K562 (cell line): Measurements from ENCODE around the gene UBR4. TPM values are rescaled to one million over a fixed set of nuclear protein-coding genes. Genes with fewer than 3 reads are reported as not detected.
A peak's percentile ranks its signal among the peaks of the same experiment; 100 is the strongest.

Experiments
- GABPB2 ChIP-seq: fragments of 250-450 bp; sonication (Bioruptor Pico); conservative IDR thresholded peaks from 2 replicates; pipeline ENCODE4 v1.5.1; 2021; ENCODE audit warnings: mild to moderate bottlenecking
- GATAD2A ChIP-seq: fragments of 450-650 bp; IDR thresholded peaks from 2 replicates; pipeline ENCODE4 v1.6.1; 2017
- HNRNPL ChIP-seq: fragments of 200-400 bp; formaldehyde crosslinking; IDR thresholded peaks from 2 replicates; pipeline ENCODE4 v1.6.1; 2017; ENCODE audit warnings: low read depth, mild to moderate bottlenecking, low read length
- KLF13 ChIP-seq: fragments of 450-650 bp; IDR thresholded peaks from 2 replicates; pipeline ENCODE4 v1.6.1; 2016; ENCODE audit warnings: missing genetic modification characterization, low read depth, mild to moderate bottlenecking, missing compliant biosample characterization, moderate library complexity, borderline replicate concordance
- KLF16 ChIP-seq: IDR thresholded peaks from 2 replicates; pipeline ENCODE4 v1.6.1; 2016; ENCODE audit warnings: antibody characterized with exemption
- MAFG ChIP-seq: fragments of 450-650 bp; conservative IDR thresholded peaks from 2 replicates; pipeline ENCODE4 v1.6.1; 2016; ENCODE audit warnings: missing genetic modification characterization, missing compliant biosample characterization
- MAZ ChIP-seq, 2 experiments: fragments of 450-650 bp in 1 of 2; sonication (generic) in 1 of 2; formaldehyde crosslinking; IDR thresholded peaks in 1 of 2; conservative IDR thresholded peaks in 1 of 2; 2 replicates each; pipeline versions ENCODE4 v1.4.0 to v1.5.0; 2020; ENCODE audit warnings: mild to moderate bottlenecking in 1 of 2, missing genetic modification reagents in 1 of 2
- MEF2A ChIP-seq: IDR thresholded peaks from 2 replicates; pipeline ENCODE4 v1.6.1; 2011; ENCODE audit warnings: low read depth, mild to moderate bottlenecking, low read length, moderate library complexity; ENCODE audit not compliant: control insufficient read depth
- MTA1 ChIP-seq: fragments of 450-650 bp; IDR thresholded peaks from 2 replicates; pipeline ENCODE4 v1.6.1; 2017; ENCODE audit warnings: borderline replicate concordance
- PHB2 ChIP-seq: fragments of 450-650 bp; IDR thresholded peaks from 2 replicates; pipeline ENCODE4 v1.6.1; 2017; ENCODE audit warnings: low read depth
- PPARD ChIP-seq: fragments of 250-450 bp; sonication (Bioruptor Pico); IDR thresholded peaks from 2 replicates; pipeline ENCODE4 v1.8.0; 2022; ENCODE audit warnings: inconsistent platforms, mild to moderate bottlenecking, moderate library complexity
- RCOR1 ChIP-seq, 2 experiments: IDR thresholded peaks; 2 replicates each; pipeline ENCODE4 v1.6.1; 2012; ENCODE audit warnings: low read depth in 2 of 2, low read length in 2 of 2, borderline replicate concordance in 1 of 2, improper control_type of control experiment in 1 of 2
- SMARCA5 ChIP-seq: fragments of 450-650 bp; IDR thresholded peaks from 2 replicates; pipeline ENCODE4 v1.6.1; 2016
- SOX6 ChIP-seq: fragments of 450-650 bp; IDR thresholded peaks from 2 replicates; pipeline ENCODE4 v1.6.1; 2014; ENCODE audit warnings: mild to moderate bottlenecking
- TBL1XR1 ChIP-seq, 2 experiments: IDR thresholded peaks; 2 replicates each; pipeline ENCODE4 v1.6.1; 2012; ENCODE audit warnings: improper control_type of control experiment in 2 of 2, low read length in 2 of 2, mild to moderate bottlenecking in 1 of 2
- TEAD2 ChIP-seq: fragments of 450-650 bp; IDR thresholded peaks from 2 replicates; pipeline ENCODE4 v1.6.1; 2016; ENCODE audit warnings: missing genetic modification characterization, control low read depth, missing compliant biosample characterization
- TRIM24 ChIP-seq, 2 experiments: fragments of 450-650 bp; IDR thresholded peaks; 2 replicates each; pipeline ENCODE4 v1.6.1; 2016
- ZKSCAN1 ChIP-seq: fragments of 150-350 bp; IDR thresholded peaks from 2 replicates; pipeline ENCODE4 v1.6.1; 2016; ENCODE audit warnings: low read depth, low read length
- ZNF143 ChIP-seq: sonication (generic); formaldehyde crosslinking; IDR thresholded peaks from 2 replicates; pipeline ENCODE4 v1.9.0; 2022; ENCODE audit warnings: mild to moderate bottlenecking, missing genetic modification reagents
- ZNF507 ChIP-seq: conservative IDR thresholded peaks from 2 replicates; pipeline ENCODE4 v1.6.1; 2017; ENCODE audit warnings: missing genetic modification characterization, missing compliant biosample characterization
- ZNF584 ChIP-seq: fragments of 200-800 bp; sonication (Bioruptor generic); IDR thresholded peaks from 2 replicates; pipeline ENCODE4 v1.6.1; 2016; ENCODE audit warnings: low read depth, mild to moderate bottlenecking, missing genetic modification characterization, missing compliant biosample characterization
- ZNF75A ChIP-seq: fragments of 450-650 bp; formaldehyde crosslinking; IDR thresholded peaks from 2 replicates; pipeline ENCODE4 v1.4.0; 2020; ENCODE audit warnings: mild to moderate bottlenecking
- polyA plus RNA-seq, 8 experiments: library from polyadenylated mRNA; depleted of rRNA in 4 of 8; stranded (reverse) in 5 of 8; unstranded in 3 of 8; fragments of >200 nt; fragmentation: Nextera tagmentation in 2 of 8; fragmentation: Illumina TruSeq in 1 of 8; extraction: Ambion mirVana in 2 of 8; extraction: Trizol in 1 of 8; gene quantifications; 2 replicates each; pipeline versions ENCODE4 v1.2.1 to v1.2.3, GENCODE V29; 2011 to 2014; ENCODE audit warnings: inconsistent platforms in 1 of 8, missing spikeins in 1 of 8
- total RNA-seq, 7 experiments: library from RNA; depleted of rRNA in 6 of 7; stranded (reverse); fragments of >200 nt in 6 of 7; fragmentation: Illumina TruSeq in 2 of 7; extraction: Trizol in 2 of 7; gene quantifications; 2 replicates each; pipeline versions ENCODE4 v1.2.1 to v1.2.3, GENCODE V29; 2011 to 2021; ENCODE audit warnings: low replicate concordance in 1 of 7
- TF ChIP-seq, protein P1 (sequence below): fragments of 250-450 bp; sonication (Bioruptor Pico); IDR thresholded peaks from 2 replicates; pipeline ENCODE4 v1.8.0; 2022; ENCODE audit warnings: moderate library complexity, mild to moderate bottlenecking, inconsistent platforms
- TF ChIP-seq, protein P2 (sequence below): fragments of 250-450 bp; sonication (Bioruptor Pico); IDR thresholded peaks from 2 replicates; pipeline ENCODE4 v1.8.0; 2021; ENCODE audit warnings: moderate library complexity, mild to moderate bottlenecking, inconsistent platforms
- TF ChIP-seq, protein P3 (sequence below): sonication (generic); formaldehyde crosslinking; IDR thresholded peaks from 2 replicates; pipeline ENCODE4 v1.9.0; 2022; ENCODE audit warnings: mild to moderate bottlenecking, missing genetic modification reagents
- TF ChIP-seq, protein P4 (sequence below): fragments of 200-800 bp; sonication (Bioruptor generic); IDR thresholded peaks from 2 replicates; pipeline ENCODE4 v1.6.1; 2017; ENCODE audit warnings: missing genetic modification characterization, missing compliant biosample characterization

Gene UBR4
- total and polyA plus RNA-seq, 9 of the 15 experiments (the other 6 are each of a cell fraction or from before 2014, with no cell fraction given) = 55.4 to 277 (median 123) TPM

DNA sequence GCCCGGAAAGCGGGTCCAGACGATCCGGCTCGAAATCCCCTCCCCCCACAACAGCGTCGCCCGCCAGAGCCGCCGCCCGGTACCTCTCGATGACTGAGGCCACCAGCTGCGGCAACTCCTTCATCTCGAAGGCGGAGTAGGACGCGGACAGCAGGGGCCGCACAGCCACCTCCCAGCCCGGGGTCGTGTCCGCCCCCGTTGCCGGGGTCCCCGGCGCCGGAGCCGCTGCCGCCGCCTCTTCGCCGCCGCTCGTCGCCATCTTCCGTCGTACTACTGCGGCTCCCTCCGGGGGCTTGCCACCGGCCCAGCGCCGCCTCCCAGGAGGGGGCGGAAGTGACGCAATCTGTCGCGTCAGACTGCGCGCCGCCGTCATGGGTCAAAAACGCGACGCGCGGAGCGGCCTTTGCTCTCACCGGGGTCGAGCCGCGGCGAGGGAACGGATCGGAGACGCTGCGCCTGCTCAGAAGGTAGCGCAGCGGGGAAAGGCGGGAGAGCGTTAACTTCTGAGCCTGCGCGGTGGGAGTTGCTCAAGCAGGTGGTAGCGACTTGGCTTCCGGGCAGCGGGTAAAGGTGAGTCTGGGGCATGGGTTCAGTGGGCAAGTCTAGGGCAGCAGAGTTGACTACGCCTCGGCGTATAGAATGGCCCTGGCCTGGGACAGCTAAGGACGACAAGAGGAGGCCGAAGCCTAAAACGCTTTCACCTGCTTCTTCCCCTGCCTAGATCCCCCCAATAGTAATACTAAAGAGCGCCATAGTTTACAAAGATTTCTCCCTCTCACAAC, at the start of gene UBR4 (continued):
- no peak for TF ChIP-seq PHB2
- TF ChIP-seq ZNF584 (CRISPR knock-in tag) = no peak
- TF ChIP-seq, protein P1, sequence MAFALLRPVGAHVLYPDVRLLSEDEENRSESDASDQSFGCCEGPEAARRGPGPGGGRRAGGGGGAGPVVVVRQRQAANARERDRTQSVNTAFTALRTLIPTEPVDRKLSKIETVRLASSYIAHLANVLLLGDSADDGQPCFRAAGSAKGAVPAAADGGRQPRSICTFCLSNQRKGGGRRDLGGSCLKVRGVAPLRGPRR = no peak
- TF ChIP-seq ZNF507 = no peak
- peak; percentile 46 to 99; a peak in 2 of 4 replicates for TF ChIP-seq TBL1XR1 (IDR thresholded peaks at IDR 0.05; ENCODE audit: low read length in 2 of 2)
- TF ChIP-seq KLF16 = no peak
- peak; percentile 74 for TF ChIP-seq ZKSCAN1
- no peak for TF ChIP-seq TEAD2 (tag)
- TF ChIP-seq RCOR1 (IDR thresholded peaks at IDR 0.05; ENCODE audit: borderline replicate concordance in 1 of 2, low read depth in 2 of 2, low read length in 2 of 2) = peak in 1 of 2 experiments; percentile 23; a peak in 2 of 4 replicates
- TF ChIP-seq MAZ (CRISPR knock-in tag; conservative IDR thresholded peaks at IDR 0.05 in 1 of 2, IDR thresholded peaks at IDR 0.05 in 1 of 2) = peak; percentile 98
- TF ChIP-seq, protein P2, sequence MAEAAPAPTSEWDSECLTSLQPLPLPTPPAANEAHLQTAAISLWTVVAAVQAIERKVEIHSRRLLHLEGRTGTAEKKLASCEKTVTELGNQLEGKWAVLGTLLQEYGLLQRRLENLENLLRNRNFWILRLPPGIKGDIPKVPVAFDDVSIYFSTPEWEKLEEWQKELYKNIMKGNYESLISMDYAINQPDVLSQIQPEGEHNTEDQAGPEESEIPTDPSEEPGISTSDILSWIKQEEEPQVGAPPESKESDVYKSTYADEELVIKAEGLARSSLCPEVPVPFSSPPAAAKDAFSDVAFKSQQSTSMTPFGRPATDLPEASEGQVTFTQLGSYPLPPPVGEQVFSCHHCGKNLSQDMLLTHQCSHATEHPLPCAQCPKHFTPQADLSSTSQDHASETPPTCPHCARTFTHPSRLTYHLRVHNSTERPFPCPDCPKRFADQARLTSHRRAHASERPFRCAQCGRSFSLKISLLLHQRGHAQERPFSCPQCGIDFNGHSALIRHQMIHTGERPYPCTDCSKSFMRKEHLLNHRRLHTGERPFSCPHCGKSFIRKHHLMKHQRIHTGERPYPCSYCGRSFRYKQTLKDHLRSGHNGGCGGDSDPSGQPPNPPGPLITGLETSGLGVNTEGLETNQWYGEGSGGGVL = no peak
- TF ChIP-seq MAFG = no peak
- TF ChIP-seq PPARD (CRISPR knock-in tag) = no peak
- peak; percentile 66 for TF ChIP-seq SOX6
- peak; percentile 54 for TF ChIP-seq HNRNPL
- TF ChIP-seq, protein P3, sequence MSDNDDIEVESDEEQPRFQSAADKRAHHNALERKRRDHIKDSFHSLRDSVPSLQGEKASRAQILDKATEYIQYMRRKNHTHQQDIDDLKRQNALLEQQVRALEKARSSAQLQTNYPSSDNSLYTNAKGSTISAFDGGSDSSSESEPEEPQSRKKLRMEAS (CRISPR knock-in tag) = peak; percentile 97
- no peak; the same call in 1 of the 2 replicates for TF ChIP-seq MEF2A
- TF ChIP-seq GATAD2A = peak; percentile 83; the same call in 1 of the 2 replicates
- TF ChIP-seq ZNF75A (CRISPR knock-in tag) = no peak
- TF ChIP-seq, protein P4, sequence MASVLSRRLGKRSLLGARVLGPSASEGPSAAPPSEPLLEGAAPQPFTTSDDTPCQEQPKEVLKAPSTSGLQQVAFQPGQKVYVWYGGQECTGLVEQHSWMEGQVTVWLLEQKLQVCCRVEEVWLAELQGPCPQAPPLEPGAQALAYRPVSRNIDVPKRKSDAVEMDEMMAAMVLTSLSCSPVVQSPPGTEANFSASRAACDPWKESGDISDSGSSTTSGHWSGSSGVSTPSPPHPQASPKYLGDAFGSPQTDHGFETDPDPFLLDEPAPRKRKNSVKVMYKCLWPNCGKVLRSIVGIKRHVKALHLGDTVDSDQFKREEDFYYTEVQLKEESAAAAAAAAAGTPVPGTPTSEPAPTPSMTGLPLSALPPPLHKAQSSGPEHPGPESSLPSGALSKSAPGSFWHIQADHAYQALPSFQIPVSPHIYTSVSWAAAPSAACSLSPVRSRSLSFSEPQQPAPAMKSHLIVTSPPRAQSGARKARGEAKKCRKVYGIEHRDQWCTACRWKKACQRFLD = peak; percentile 62; the same call in 1 of the 2 replicates
- TF ChIP-seq MTA1 = peak; percentile 100
- TF ChIP-seq TRIM24 (IDR thresholded peaks at IDR 0.05) = peak in 1 of 2 experiments; percentile 75; a peak in 1 of 4 replicates
- TF ChIP-seq ZNF143 (CRISPR knock-in tag) = no peak
- TF ChIP-seq SMARCA5 = no peak; the same call in 1 of the 2 replicates
- no peak for TF ChIP-seq GABPB2 (CRISPR knock-in tag)
- peak; percentile 6; the same call in 1 of the 2 replicates for TF ChIP-seq KLF13 (tag)
